HepG2 (cell line): ENCODE results near the gene VSNL1. TPM values are rescaled to one million over a fixed set of nuclear protein-coding genes. Genes with fewer than 3 reads are reported as not detected.

Experiments used
- AHR ChIP-seq: IDR thresholded peaks from 2 replicates; pipeline ENCODE4 v1.6.1; 2018; ENCODE audit warnings: missing genetic modification reagents, missing compliant biosample characterization
- ATM ChIP-seq: fragments of 450-650 bp; IDR thresholded peaks from 2 replicates; pipeline ENCODE4 v1.7.1; 2017; ENCODE audit warnings: mild to moderate bottlenecking, borderline replicate concordance
- CBX1 ChIP-seq: IDR thresholded peaks from one replicate; pipeline ENCODE4 v1.6.1; 2016; ENCODE audit warnings: antibody characterized with exemption, low read depth
- ETV6 ChIP-seq: sonication (generic); formaldehyde crosslinking; conservative IDR thresholded peaks from 2 replicates; pipeline ENCODE4 v1.4.0; 2020; ENCODE audit warnings: missing genetic modification reagents
- HOXA7 ChIP-seq: sonication (generic); formaldehyde crosslinking; IDR thresholded peaks from 2 replicates; pipeline ENCODE4 v1.8.1; 2022; ENCODE audit warnings: mild to moderate bottlenecking, missing genetic modification reagents, moderate library complexity
- MZF1 ChIP-seq: sonication (generic); formaldehyde crosslinking; IDR thresholded peaks from 2 replicates; pipeline ENCODE4 v1.8.1; 2023; ENCODE audit warnings: mild to moderate bottlenecking, missing genetic modification reagents, borderline replicate concordance
- NFYB ChIP-seq: sonication (generic); formaldehyde crosslinking; IDR thresholded peaks from 2 replicates; pipeline ENCODE4 v1.4.0; 2020; ENCODE audit warnings: missing genetic modification reagents
- PRDM10 ChIP-seq: sonication (generic); formaldehyde crosslinking; IDR thresholded peaks from 2 replicates; pipeline ENCODE4 v1.4.0; 2020; ENCODE audit warnings: low read depth, missing genetic modification reagents
- RBM22 ChIP-seq: fragments of 200-400 bp; formaldehyde crosslinking; optimal IDR thresholded peaks from 2 replicates; pipeline ENCODE3; 2017; ENCODE audit warnings: mild to moderate bottlenecking, low read length, moderate library complexity
- REXO4 ChIP-seq: sonication (generic); formaldehyde crosslinking; IDR thresholded peaks from 2 replicates; pipeline ENCODE4 v1.8.0; 2022; ENCODE audit warnings: missing genetic modification reagents, mild to moderate bottlenecking, borderline replicate concordance
- SRSF9 ChIP-seq: fragments of 200-400 bp; formaldehyde crosslinking; IDR thresholded peaks from 2 replicates; pipeline ENCODE4 v1.6.1; 2018; ENCODE audit warnings: borderline replicate concordance, mild to moderate bottlenecking, low read depth, low read length; ENCODE audit not compliant: insufficient read depth, poor library complexity, severe bottlenecking
- ZMYM2 ChIP-seq: sonication (generic); formaldehyde crosslinking; IDR thresholded peaks from 2 replicates; pipeline ENCODE4 v1.8.0; 2022; ENCODE audit warnings: mild to moderate bottlenecking, missing genetic modification reagents
- ZMYM4 ChIP-seq: sonication (generic); formaldehyde crosslinking; IDR thresholded peaks from 2 replicates; pipeline ENCODE4 v1.8.1; 2023; ENCODE audit warnings: mild to moderate bottlenecking, missing genetic modification reagents
- ZNF20 ChIP-seq: sonication (generic); formaldehyde crosslinking; IDR thresholded peaks from 2 replicates; pipeline ENCODE4 v1.4.0; 2020; ENCODE audit warnings: mild to moderate bottlenecking, moderate library complexity, missing genetic modification reagents
- ZNF276 ChIP-seq: sonication (generic); formaldehyde crosslinking; IDR thresholded peaks from 2 replicates; pipeline ENCODE4 v1.4.0; 2020; ENCODE audit warnings: mild to moderate bottlenecking, low read depth, missing genetic modification reagents
- ZNF354B ChIP-seq: sonication (generic); formaldehyde crosslinking; IDR thresholded peaks from 2 replicates; pipeline ENCODE4 v1.8.0; 2022; ENCODE audit warnings: mild to moderate bottlenecking, missing genetic modification reagents
- ZNF432 ChIP-seq: sonication (generic); formaldehyde crosslinking; IDR thresholded peaks from 2 replicates; pipeline ENCODE4 v1.5.0; 2020; ENCODE audit warnings: missing genetic modification reagents, mild to moderate bottlenecking, borderline replicate concordance
- polyA plus RNA-seq, 8 experiments: library from polyadenylated mRNA; depleted of rRNA in 3 of 8; stranded (reverse) in 7 of 8; unstranded in 1 of 8; fragments of >200 nt; fragmentation: Illumina TruSeq in 4 of 8; extraction: Trizol in 4 of 8; gene quantifications; 2 replicates each; pipeline versions ENCODE4 v1.2.1 to v1.2.3, GENCODE V29; 2011 to 2016; ENCODE audit warnings: low read depth in 4 of 8, missing spikeins in 1 of 8, mixed read lengths in 1 of 8; ENCODE audit not compliant: insufficient read depth in 1 of 8
- total RNA-seq, 5 experiments: library from RNA; depleted of rRNA; stranded (reverse); fragments of >200 nt; fragmentation: Illumina TruSeq; extraction: Trizol; gene quantifications; 2 replicates each; pipeline ENCODE4 v1.2.3, GENCODE V29; 2016; ENCODE audit warnings: low read depth in 1 of 5
- TF ChIP-seq, protein P1 (sequence below): sonication (generic); formaldehyde crosslinking; IDR thresholded peaks from 2 replicates; pipeline ENCODE4 v1.9.0; 2021; ENCODE audit warnings: missing genetic modification reagents, borderline replicate concordance
- TF ChIP-seq, protein P2 (sequence below): sonication (generic); formaldehyde crosslinking; conservative IDR thresholded peaks from 2 replicates; pipeline ENCODE4 v1.8.0; 2022; ENCODE audit warnings: missing genetic modification reagents
- TF ChIP-seq, protein P3 (sequence below): sonication (generic); formaldehyde crosslinking; conservative IDR thresholded peaks from 2 replicates; pipeline ENCODE4 v1.8.1; 2023; ENCODE audit warnings: missing genetic modification reagents

The VSNL1 gene
- total and polyA plus RNA-seq, 2 of the 13 experiments (the other 11 are each of a cell fraction or from before 2014, with no cell fraction given) = 63.2 to 95.9 TPM

- TF ChIP-seq CBX1 (no peak), AHR (CRISPR knock-in tag) (no peak), RBM22 (no peak), HOXA7 (no peak), PRDM10 (CRISPR knock-in tag) (peak; percentile 83; the same call in 1 of the 2 replicates), ZMYM2 (0 out of 2 replicates have a peak, but pooled peaks have one; percentile 6), ETV6 (CRISPR knock-in tag) (no peak), REXO4 (CRISPR knock-in tag) (no peak), SRSF9 (no peak), MZF1 (CRISPR knock-in tag) (no peak), ZNF276 (0 out of 2 replicates have a peak, but pooled peaks have one; percentile 36), ZNF354B (CRISPR knock-in tag) (no peak), ZNF20 (CRISPR knock-in tag) (no peak), ZNF432 (CRISPR knock-in tag) (no peak), ZMYM4 (CRISPR knock-in tag) (peak; percentile 83), NFYB (CRISPR knock-in tag) (no peak), ATM (no peak)
- TF ChIP-seq, protein P1, sequence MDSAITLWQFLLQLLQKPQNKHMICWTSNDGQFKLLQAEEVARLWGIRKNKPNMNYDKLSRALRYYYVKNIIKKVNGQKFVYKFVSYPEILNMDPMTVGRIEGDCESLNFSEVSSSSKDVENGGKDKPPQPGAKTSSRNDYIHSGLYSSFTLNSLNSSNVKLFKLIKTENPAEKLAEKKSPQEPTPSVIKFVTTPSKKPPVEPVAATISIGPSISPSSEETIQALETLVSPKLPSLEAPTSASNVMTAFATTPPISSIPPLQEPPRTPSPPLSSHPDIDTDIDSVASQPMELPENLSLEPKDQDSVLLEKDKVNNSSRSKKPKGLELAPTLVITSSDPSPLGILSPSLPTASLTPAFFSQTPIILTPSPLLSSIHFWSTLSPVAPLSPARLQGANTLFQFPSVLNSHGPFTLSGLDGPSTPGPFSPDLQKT (CRISPR knock-in tag) = no peak
- TF ChIP-seq, protein P2, sequence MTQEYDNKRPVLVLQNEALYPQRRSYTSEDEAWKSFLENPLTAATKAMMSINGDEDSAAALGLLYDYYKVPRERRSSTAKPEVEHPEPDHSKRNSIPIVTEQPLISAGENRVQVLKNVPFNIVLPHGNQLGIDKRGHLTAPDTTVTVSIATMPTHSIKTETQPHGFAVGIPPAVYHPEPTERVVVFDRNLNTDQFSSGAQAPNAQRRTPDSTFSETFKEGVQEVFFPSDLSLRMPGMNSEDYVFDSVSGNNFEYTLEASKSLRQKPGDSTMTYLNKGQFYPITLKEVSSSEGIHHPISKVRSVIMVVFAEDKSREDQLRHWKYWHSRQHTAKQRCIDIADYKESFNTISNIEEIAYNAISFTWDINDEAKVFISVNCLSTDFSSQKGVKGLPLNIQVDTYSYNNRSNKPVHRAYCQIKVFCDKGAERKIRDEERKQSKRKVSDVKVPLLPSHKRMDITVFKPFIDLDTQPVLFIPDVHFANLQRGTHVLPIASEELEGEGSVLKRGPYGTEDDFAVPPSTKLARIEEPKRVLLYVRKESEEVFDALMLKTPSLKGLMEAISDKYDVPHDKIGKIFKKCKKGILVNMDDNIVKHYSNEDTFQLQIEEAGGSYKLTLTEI (CRISPR knock-in tag) = no peak
- TF ChIP-seq, protein P3, sequence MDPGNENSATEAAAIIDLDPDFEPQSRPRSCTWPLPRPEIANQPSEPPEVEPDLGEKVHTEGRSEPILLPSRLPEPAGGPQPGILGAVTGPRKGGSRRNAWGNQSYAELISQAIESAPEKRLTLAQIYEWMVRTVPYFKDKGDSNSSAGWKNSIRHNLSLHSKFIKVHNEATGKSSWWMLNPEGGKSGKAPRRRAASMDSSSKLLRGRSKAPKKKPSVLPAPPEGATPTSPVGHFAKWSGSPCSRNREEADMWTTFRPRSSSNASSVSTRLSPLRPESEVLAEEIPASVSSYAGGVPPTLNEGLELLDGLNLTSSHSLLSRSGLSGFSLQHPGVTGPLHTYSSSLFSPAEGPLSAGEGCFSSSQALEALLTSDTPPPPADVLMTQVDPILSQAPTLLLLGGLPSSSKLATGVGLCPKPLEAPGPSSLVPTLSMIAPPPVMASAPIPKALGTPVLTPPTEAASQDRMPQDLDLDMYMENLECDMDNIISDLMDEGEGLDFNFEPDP = 0 out of 2 replicates have a peak, but pooled peaks have one; percentile 44
These were observed 38.0 kb downstream of the VSNL1 start (continued) for GRCh38 chr2:17578466-17578928.
